OCI-LY1 (cell line): ENCODE results near the gene ZNF418.

Source experiments
- CTCF ChIP-seq: fragments of 200-600 bp; sonication (generic), shearing (Covaris generic); IDR thresholded peaks from 2 replicates; pipeline ENCODE4 v1.5.1; 2017; ENCODE audit warnings: mild to moderate bottlenecking, antibody characterized with exemption, low read length, moderate library complexity, mixed read lengths
- EZH2 ChIP-seq: fragments of 200-600 bp; sonication (generic), shearing (Covaris generic); IDR thresholded peaks from 2 replicates; pipeline ENCODE4 v1.8.0; 2017; ENCODE audit warnings: borderline replicate concordance, mixed run types, mild to moderate bottlenecking, antibody characterized with exemption, low read length, moderate library complexity, mixed read lengths

DNA sequence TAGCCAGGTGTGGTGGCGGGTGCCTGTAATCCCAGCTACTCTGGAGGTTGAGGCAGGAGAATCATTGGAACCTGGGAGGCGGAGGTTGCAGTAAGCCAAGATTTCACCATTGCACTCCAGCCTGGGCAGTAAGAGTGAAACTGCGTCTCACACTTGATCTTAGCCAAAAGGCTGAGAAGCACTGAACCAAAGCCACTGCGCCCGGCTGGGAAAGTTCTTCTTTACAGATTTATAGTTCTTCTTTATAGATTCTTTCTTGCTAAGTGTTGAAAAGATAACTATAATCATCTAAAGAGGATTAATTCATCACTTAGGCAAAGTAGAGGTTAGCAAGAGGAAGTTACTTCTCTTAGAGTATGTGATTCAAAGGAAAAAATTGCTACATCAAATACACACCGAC, 29.9 kb downstream of the ZNF418 start:
- TF ChIP-seq CTCF (no peak), EZH2 (no peak)
